ENCODE measurements around the gene ADAM12. TPM values are rescaled to one million over a fixed set of nuclear protein-coding genes. Genes with fewer than 3 reads are reported as not detected.
A peak's percentile ranks its signal among the peaks of the same experiment; 100 is the strongest.

The ADAM12 gene
- total RNA-seq, 1 donor from 2014 or later: 100 TPM

DNA sequence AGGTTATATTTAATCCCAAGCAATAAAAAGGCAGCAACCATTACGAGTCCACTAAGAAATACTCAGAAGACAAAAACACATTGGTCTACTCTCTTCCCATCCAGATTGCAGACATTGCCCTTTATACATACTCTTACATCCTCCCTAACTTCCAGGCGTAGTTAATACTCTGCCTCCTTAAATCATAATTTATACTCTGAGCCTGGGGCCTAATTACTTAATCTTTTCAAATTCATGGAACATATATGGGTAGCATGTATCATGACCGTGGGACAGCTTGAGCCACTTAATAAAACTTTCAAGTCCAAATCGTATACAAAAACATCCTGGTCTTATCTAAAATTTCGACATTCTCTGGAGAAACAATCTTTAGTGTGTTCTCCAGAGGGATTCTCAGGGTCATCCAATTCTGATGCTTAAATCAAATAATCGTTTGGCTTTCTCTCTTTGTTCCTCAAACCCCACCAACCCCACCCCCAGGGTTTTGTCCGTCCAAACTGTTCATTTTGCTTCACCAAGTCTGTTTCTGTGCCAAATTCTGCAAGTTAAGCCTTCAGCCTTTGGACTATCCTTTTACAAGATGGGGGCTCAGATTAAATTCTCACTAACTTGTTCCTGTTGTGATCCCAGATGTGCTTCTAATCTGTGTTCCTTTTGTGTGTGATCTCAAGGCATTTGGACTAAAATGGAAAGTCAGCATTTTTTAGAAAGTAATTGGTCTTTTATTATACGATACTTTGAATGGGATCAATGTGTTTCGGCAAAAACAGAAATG, 86.4 kb downstream of the ADAM12 start:
- FAIRE-seq: peak; percentile 32
- H3K27ac Mint-ChIP-seq (ENCODE audit: unreplicated experiment): no peak overlapping the region
- no peak for TF ChIP-seq EZH2 (IDR thresholded peaks at IDR 0.05; ENCODE audit: insufficient read depth, low read length)
- TF ChIP-seq, protein P1, sequence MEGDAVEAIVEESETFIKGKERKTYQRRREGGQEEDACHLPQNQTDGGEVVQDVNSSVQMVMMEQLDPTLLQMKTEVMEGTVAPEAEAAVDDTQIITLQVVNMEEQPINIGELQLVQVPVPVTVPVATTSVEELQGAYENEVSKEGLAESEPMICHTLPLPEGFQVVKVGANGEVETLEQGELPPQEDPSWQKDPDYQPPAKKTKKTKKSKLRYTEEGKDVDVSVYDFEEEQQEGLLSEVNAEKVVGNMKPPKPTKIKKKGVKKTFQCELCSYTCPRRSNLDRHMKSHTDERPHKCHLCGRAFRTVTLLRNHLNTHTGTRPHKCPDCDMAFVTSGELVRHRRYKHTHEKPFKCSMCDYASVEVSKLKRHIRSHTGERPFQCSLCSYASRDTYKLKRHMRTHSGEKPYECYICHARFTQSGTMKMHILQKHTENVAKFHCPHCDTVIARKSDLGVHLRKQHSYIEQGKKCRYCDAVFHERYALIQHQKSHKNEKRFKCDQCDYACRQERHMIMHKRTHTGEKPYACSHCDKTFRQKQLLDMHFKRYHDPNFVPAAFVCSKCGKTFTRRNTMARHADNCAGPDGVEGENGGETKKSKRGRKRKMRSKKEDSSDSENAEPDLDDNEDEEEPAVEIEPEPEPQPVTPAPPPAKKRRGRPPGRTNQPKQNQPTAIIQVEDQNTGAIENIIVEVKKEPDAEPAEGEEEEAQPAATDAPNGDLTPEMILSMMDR (IDR thresholded peaks at IDR 0.05; ENCODE audit: insufficient read depth, low read depth, low read length): no peak

DNA sequence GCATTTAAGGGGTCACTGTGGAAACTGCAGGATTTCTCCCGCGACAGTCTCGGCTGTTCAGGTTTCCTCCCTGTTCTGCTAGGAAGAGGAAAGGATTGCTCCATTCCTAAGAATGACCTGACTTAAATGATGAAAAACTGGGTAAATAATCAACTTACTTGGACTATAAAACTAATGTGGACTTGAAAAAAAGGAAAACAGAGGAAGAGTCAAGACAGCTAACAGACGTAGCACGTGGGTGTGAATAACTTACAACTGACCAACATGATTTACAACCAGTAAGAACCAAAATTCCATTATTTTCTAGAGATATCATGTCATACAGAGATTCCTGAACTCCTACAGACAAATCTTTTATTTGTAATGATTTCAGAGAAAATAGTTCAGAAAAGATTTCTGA, 93.8 kb downstream of the ADAM12 start:
- no peak overlapping the region for H3K9ac ChIP-seq (ENCODE audit: low read length)
- Mint-ChIP-seq H3K27ac (ENCODE audit: unreplicated experiment) (no peak overlapping the region), H3K4me1 (ENCODE audit: low read depth, unreplicated experiment) (peaks cover 7% of the 10 kb centered on the region), H3K36me3 (ENCODE audit: low read depth, unreplicated experiment) (peaks cover 5% of the 10 kb centered on the region), H3K27me3 (ENCODE audit: low read depth, unreplicated experiment) (no peaks in the 10 kb centered on the region), H3K4me3 (ENCODE audit: unreplicated experiment) (no peak overlapping the region), H3K9me3 (ENCODE audit: unreplicated experiment) (no peaks in the 10 kb centered on the region)
- H3K4me1 ChIP-seq (ENCODE audit: insufficient read depth, low read length): no peaks in the 10 kb centered on the region
- DNase-seq (ENCODE audit: low read depth) (peak; percentile 59), FAIRE-seq (no peak)
- no peaks in the 10 kb centered on the region for H3K27me3 ChIP-seq (ENCODE audit: insufficient read depth, low read length)
- H3K36me3 ChIP-seq (ENCODE audit: insufficient read depth, low read length): peaks cover 10% of the 10 kb centered on the region
- H3K27ac ChIP-seq (ENCODE audit: low read depth, low read length): no peak overlapping the region
- no peak overlapping the region for H3K4me3 ChIP-seq (ENCODE audit: insufficient read depth, low read depth, low read length)
- no peak overlapping the region for H3K4me2 ChIP-seq (ENCODE audit: low read length)
- H3K9me3 ChIP-seq (ENCODE audit: insufficient read depth, low read depth, low read length): no peaks in the 10 kb centered on the region
- TF ChIP-seq EZH2 (IDR thresholded peaks at IDR 0.05; ENCODE audit: insufficient read depth, low read length): no peak
- TF ChIP-seq, protein P1 (IDR thresholded peaks at IDR 0.05; ENCODE audit: insufficient read depth, low read depth, low read length): no peak
- H3K79me2 ChIP-seq (ENCODE audit: insufficient read depth, low read length): peaks cover 94% of the 10 kb centered on the region
- no peak overlapping the region for H2AFZ ChIP-seq (ENCODE audit: low read depth, low read length)
- H4K20me1 ChIP-seq (ENCODE audit: insufficient read depth, low read length): peaks cover 67% of the 10 kb centered on the region

More for the DNA sequence above, 86.4 kb downstream of the ADAM12 start:
- Histone ChIP-seq H3K9me3 (ENCODE audit: insufficient read depth, low read depth, low read length) (no peaks in the 10 kb centered on the region), H3K9ac (ENCODE audit: low read length) (no peak overlapping the region), H3K4me2 (ENCODE audit: low read length) (no peak overlapping the region), H3K27ac (ENCODE audit: low read depth, low read length) (no peak overlapping the region), H3K36me3 (ENCODE audit: insufficient read depth, low read length) (no peaks in the 10 kb centered on the region), H3K4me1 (ENCODE audit: insufficient read depth, low read length) (no peaks in the 10 kb centered on the region), H2AFZ (ENCODE audit: low read depth, low read length) (no peak overlapping the region), H4K20me1 (ENCODE audit: insufficient read depth, low read length) (peaks cover 33% of the 10 kb centered on the region), H3K4me3 (ENCODE audit: insufficient read depth, low read depth, low read length) (no peak overlapping the region), H3K27me3 (ENCODE audit: insufficient read depth, low read length) (no peaks in the 10 kb centered on the region), H3K79me2 (ENCODE audit: insufficient read depth, low read length) (peaks cover 82% of the 10 kb centered on the region)
- DNase-seq (ENCODE audit: low read depth): no peak
- Mint-ChIP-seq H3K4me3 (ENCODE audit: unreplicated experiment) (no peak overlapping the region), H3K4me1 (ENCODE audit: low read depth, unreplicated experiment) (no peaks in the 10 kb centered on the region), H3K9me3 (ENCODE audit: unreplicated experiment) (no peaks in the 10 kb centered on the region), H3K27me3 (ENCODE audit: low read depth, unreplicated experiment) (no peaks in the 10 kb centered on the region), H3K36me3 (ENCODE audit: low read depth, unreplicated experiment) (peaks cover 4% of the 10 kb centered on the region)

DNA sequence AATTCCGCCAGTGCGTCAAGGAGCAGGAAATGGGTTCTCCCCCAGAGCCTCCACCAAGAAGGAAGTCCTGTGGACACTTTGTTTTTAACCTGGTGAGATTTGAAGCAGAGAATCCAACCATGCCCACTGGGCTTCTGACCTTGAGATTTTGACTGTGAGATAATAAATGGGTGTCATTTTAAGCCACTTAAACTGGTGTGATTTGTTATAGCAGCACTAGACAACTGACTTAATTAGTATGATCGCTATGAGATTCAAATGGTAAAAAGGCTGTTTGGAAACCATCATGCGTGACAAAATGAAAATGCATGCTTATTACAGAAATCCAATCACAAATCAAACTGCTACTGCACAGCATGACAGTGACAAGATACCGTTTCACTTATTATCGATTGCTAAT, 98.0 kb downstream of the ADAM12 start:
- no peak overlapping the region for H3K4me3 Mint-ChIP-seq (ENCODE audit: unreplicated experiment)
- DNase-seq (ENCODE audit: low read depth): no peak
- H3K4me1 ChIP-seq (ENCODE audit: insufficient read depth, low read length): no peaks in the 10 kb centered on the region
- no peak overlapping the region for H3K4me2 ChIP-seq (ENCODE audit: low read length)
- H4K20me1 ChIP-seq (ENCODE audit: insufficient read depth, low read length): peaks cover 70% of the 10 kb centered on the region
- no peaks in the 10 kb centered on the region for H3K9me3 Mint-ChIP-seq (ENCODE audit: unreplicated experiment)
- no peaks in the 10 kb centered on the region for H3K27me3 ChIP-seq (ENCODE audit: insufficient read depth, low read length)
- H3K27ac Mint-ChIP-seq (ENCODE audit: unreplicated experiment): no peak overlapping the region
- H3K4me1 Mint-ChIP-seq (ENCODE audit: low read depth, unreplicated experiment): peaks cover 6% of the 10 kb centered on the region
- no peak overlapping the region for H3K9ac ChIP-seq (ENCODE audit: low read length)
- no peaks in the 10 kb centered on the region for H3K27me3 Mint-ChIP-seq (ENCODE audit: low read depth, unreplicated experiment)
- H3K9me3 ChIP-seq (ENCODE audit: insufficient read depth, low read depth, low read length): no peaks in the 10 kb centered on the region
- H3K79me2 ChIP-seq (ENCODE audit: insufficient read depth, low read length): peaks cover 77% of the 10 kb centered on the region
- FAIRE-seq: no peak
- TF ChIP-seq, protein P1 (IDR thresholded peaks at IDR 0.05; ENCODE audit: insufficient read depth, low read depth, low read length): no peak
- no peak for TF ChIP-seq EZH2 (IDR thresholded peaks at IDR 0.05; ENCODE audit: insufficient read depth, low read length)
- H3K36me3 Mint-ChIP-seq (ENCODE audit: low read depth, unreplicated experiment): peaks cover 16% of the 10 kb centered on the region
- H3K4me3 ChIP-seq (ENCODE audit: insufficient read depth, low read depth, low read length): no peak overlapping the region
- H3K27ac ChIP-seq (ENCODE audit: low read depth, low read length): no peak overlapping the region
- peaks cover 19% of the 10 kb centered on the region for H3K36me3 ChIP-seq (ENCODE audit: insufficient read depth, low read length)
- no peak overlapping the region for H2AFZ ChIP-seq (ENCODE audit: low read depth, low read length)

Measured in astrocyte (in vitro differentiated cells and primary cell).